Uterus (tissue), 4 donors: Measurements from ENCODE around the gene TMEM266. TPM values are rescaled to one million over a fixed set of nuclear protein-coding genes. Genes with fewer than 3 reads are reported as not detected.

Source experiments
- DNase-seq, 2 donors: peaks; one replicate each; pipeline ENCODE4 v3.0.0-alpha.2; 2019 to 2020
- H3K27ac ChIP-seq, 2 donors: fragments of 200-600 bp; sonication (generic); 1 replicate in 1 of 2; 2 replicates in 1 of 2; pipeline ENCODE4 v1.5.1; 2016 to 2018
- H3K27me3 ChIP-seq, 2 donors: fragments of 200-600 bp; sonication (generic); one replicate each; pipeline ENCODE4 v1.5.1; 2018 to 2019; ENCODE audit warnings: control low read depth in 1 of 2
- H3K36me3 ChIP-seq, 2 donors: fragments of 200-600 bp; sonication (generic); one replicate each; pipeline ENCODE4 v1.5.1; 2019; ENCODE audit warnings: control low read depth in 1 of 2
- H3K4me1 ChIP-seq, 2 donors: fragments of 200-600 bp; sonication (generic); one replicate each; pipeline ENCODE4 v1.5.1; 2018 to 2019; ENCODE audit warnings: control low read depth in 1 of 2
- H3K4me3 ChIP-seq, 2 donors: fragments of 200-600 bp; sonication (generic); 1 replicate in 1 of 2; 2 replicates in 1 of 2; pipeline ENCODE4 v1.5.1; 2018 to 2019; ENCODE audit warnings: mild to moderate bottlenecking in 1 of 2
- H3K9me3 ChIP-seq, 2 donors: fragments of 200-600 bp; sonication (generic); one replicate each; pipeline ENCODE4 v1.5.1; 2019; ENCODE audit warnings: control low read depth in 1 of 2
- POLR2A ChIP-seq, 2 donors: fragments of 450-650 bp; IDR thresholded peaks; one replicate each; pipeline ENCODE4 v1.6.1; 2016; ENCODE audit warnings: antibody characterized with exemption in 2 of 2, mild to moderate bottlenecking in 1 of 2, moderate library complexity in 1 of 2
- intact Hi-C: fragments of 100-400 bp; cut with DNase I; formaldehyde crosslinking; loops from one replicate; pipeline ENCODE4 v1.15.1; 2023; ENCODE audit warnings: low total_unique reads
- total RNA-seq, 4 donors: library from RNA; depleted of rRNA in 3 of 4; stranded (reverse); fragments of >200 nt in 3 of 4; gene quantifications; one replicate each; pipeline versions ENCODE4 v1.1.0 to v1.2.4, GENCODE V29; 2014 to 2023
- TF ChIP-seq, protein P1 (sequence below), 4 experiments: fragments of 200-600 bp in 2 of 4; fragments of 450-650 bp in 2 of 4; sonication (generic) in 2 of 4; IDR thresholded peaks; one replicate each; pipeline ENCODE4 v1.5.1; 2016 to 2019; ENCODE audit warnings: antibody characterized with exemption in 4 of 4, mild to moderate bottlenecking in 2 of 4, moderate library complexity in 1 of 4
- donor health status: DM: yes; HTN: yes; CAD: no.

The TMEM266 gene
- total RNA-seq, 4 donors from 2014 or later = 0.35 TPM; not detected in 3

DNA sequence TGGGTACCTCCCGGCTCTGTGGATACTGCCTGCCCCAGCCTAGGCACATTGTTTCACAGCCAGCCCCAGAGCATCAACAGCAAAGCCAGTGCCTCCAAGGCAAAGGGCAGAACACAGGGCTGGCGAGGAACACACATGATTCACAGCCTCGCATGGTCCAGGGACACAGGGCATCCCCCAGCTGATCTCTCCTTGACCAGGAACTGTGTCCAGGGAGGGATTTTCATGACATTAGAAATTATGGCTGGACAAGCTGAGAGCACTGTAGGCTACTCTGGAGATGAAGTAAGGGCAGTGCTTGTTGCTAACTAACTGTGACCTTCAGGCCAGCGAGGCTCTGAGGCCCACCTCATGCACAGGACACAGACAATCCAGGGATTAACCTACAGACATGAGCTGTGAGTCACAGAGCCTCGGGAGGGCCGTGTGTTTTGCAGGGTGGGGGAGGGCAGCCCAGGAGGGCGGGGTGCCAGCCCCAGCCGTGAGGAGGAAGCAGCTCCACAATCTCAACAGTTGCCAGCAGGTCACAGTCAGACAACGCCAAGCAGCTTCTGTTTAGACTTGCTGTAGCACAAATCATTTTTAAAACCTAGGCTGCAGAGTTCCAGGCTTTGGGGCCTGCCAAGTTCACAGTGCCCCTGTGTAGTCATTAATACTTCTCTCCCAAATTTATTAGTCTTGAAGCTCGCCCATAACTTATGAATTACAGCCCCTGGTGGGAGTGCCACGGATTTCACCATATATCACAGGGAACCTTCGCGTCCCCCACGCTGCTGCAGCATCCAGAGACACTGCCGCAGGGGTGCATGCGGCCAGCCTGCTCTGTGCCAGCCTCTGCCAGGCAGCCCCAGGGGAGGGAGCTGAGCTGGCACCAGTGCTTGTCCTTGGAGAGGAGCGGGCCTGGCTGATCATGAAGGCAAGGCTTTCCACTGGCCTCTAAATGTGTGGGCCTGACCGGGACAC, 136.8 kb downstream of the TMEM266 start:
- intact Hi-C loops = no loop called here
- H3K27ac ChIP-seq = peak overlapping the region in 1 of 2 donors; percentile 18
- H3K4me3 ChIP-seq = no peak overlapping the region
- no peaks in the 10 kb centered on the region for H3K27me3 ChIP-seq
- no peaks in the 10 kb centered on the region for H3K36me3 ChIP-seq
- H3K9me3 ChIP-seq = no peaks in the 10 kb centered on the region
- peaks cover 4 to 6% of the 10 kb centered on the region in 2 donors for H3K4me1 ChIP-seq
- TF ChIP-seq POLR2A (IDR thresholded peaks at IDR 0.05) = no peak
- TF ChIP-seq, protein P1, sequence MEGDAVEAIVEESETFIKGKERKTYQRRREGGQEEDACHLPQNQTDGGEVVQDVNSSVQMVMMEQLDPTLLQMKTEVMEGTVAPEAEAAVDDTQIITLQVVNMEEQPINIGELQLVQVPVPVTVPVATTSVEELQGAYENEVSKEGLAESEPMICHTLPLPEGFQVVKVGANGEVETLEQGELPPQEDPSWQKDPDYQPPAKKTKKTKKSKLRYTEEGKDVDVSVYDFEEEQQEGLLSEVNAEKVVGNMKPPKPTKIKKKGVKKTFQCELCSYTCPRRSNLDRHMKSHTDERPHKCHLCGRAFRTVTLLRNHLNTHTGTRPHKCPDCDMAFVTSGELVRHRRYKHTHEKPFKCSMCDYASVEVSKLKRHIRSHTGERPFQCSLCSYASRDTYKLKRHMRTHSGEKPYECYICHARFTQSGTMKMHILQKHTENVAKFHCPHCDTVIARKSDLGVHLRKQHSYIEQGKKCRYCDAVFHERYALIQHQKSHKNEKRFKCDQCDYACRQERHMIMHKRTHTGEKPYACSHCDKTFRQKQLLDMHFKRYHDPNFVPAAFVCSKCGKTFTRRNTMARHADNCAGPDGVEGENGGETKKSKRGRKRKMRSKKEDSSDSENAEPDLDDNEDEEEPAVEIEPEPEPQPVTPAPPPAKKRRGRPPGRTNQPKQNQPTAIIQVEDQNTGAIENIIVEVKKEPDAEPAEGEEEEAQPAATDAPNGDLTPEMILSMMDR (IDR thresholded peaks at IDR 0.05) = peak in 1 of 4 experiments; percentile 17
- DNase-seq = peak; percentile 87 to 93

DNA sequence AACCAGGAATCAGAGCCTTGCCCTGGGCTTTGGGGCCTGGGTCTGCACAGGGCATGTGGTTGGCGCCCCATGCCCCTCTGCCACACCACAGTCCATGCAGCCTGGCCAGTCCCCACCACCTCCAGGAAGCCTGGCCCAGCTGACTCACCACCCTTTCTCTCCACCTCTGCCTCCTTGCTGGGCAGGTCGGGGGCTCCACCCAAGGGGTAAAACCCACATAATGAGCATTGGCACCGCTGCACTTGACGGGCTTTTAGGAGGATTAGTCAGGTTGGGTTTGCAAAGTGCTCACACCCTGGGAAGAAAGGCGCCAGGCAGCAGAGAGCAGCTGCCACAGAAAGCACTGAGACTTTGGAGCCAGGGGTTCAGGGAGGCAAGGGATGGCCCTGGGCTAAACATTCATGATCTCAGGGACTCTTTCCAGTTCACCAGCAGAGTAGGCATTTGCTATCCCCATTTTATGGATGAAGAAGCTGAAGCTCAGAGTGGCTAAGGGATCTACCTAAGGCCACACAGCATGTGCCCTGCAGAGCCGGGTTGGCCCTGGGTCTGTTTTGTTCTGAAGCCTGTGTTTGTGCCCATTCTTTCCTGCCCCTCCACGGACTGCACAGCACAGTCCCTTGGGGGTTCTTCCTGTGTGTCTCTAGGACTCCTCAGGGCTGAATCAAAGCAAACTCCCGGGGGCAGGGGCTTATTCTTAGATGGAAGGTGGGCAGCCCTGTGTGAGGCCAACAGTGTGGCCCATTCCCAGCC, 138.1 kb downstream of the TMEM266 start:
- TF ChIP-seq POLR2A (IDR thresholded peaks at IDR 0.05) = no peak
- TF ChIP-seq, protein P1 (IDR thresholded peaks at IDR 0.05) = no peak
- intact Hi-C loops = no loop called here
- no peak overlapping the region for H3K4me3 ChIP-seq
- no peaks in the 10 kb centered on the region for H3K36me3 ChIP-seq
- H3K27me3 ChIP-seq = no peaks in the 10 kb centered on the region
- DNase-seq = no peak
- no peaks in the 10 kb centered on the region for H3K9me3 ChIP-seq
- H3K4me1 ChIP-seq = peaks cover 4 to 6% of the 10 kb centered on the region in 2 donors
- no peak overlapping the region for H3K27ac ChIP-seq

- no peak for DNase-seq
- H3K9me3 ChIP-seq = no peaks in the 10 kb centered on the region
- intact Hi-C loops = no loop called here
- H3K27ac ChIP-seq = no peak overlapping the region
- TF ChIP-seq POLR2A (IDR thresholded peaks at IDR 0.05) = no peak
- TF ChIP-seq, protein P1 (IDR thresholded peaks at IDR 0.05) = no peak
- H3K4me1 ChIP-seq = peaks cover 4 to 6% of the 10 kb centered on the region in 2 donors
- no peaks in the 10 kb centered on the region for H3K27me3 ChIP-seq
- no peaks in the 10 kb centered on the region for H3K36me3 ChIP-seq
- no peak overlapping the region for H3K4me3 ChIP-seq
Observed at GRCh38 chr15:76198456-76199105, 138.8 kb downstream of the TMEM266 start.

DNA sequence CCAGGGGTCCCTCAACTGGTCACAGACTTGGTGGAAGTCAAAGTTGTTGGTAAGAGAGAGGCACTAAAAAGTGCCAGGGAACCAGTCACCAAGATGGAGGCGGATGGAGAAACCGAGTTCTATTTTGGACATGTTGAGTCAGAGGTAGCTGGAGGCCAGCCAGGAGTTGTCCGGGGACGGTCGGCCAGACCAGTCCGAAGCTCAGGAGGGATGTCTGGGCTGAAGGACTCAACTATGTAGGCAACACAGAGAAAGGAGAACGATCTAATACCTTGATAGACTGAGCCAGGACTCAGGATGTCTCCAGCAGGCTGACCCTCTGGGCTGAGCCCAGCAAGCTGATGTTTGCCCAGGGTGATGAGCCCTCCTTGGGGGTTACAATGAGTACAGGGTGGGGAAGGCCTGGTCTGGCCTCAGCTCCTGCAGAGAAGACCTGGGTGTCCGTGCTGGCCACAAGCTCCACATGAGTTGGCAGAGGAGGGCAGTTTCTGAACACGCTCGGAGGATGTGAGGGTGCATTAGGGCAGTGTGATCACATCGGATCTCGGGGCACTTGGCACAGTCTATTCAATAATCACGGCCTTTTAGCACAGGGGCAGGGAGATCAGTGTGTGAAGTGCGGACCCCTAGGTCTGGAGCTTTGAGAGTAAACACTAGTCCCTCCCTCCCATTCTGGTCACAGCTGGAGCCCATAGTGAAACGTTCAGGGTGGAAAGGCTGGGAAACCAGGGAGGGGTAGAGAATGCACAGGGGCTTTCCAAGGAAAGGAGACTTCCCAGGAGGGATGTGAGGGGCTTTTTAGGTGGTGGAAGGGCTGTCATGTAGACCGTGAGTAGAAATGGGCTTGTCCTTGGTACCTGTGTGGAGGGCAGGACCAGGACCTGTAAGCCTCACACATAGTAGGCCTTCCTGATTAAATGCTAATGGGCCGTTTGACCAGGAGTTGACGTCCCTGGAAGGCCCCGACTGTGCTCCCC, 139.6 kb downstream of the TMEM266 start:
- Histone ChIP-seq H3K9me3 (no peaks in the 10 kb centered on the region), H3K36me3 (no peaks in the 10 kb centered on the region), H3K27me3 (no peaks in the 10 kb centered on the region), H3K27ac (no peak overlapping the region), H3K4me3 (no peak overlapping the region), H3K4me1 (peaks cover 4 to 6% of the 10 kb centered on the region in 2 donors)
- intact Hi-C loops = no loop called here
- peak; percentile 79 to 80 for DNase-seq
- no peak for TF ChIP-seq POLR2A (IDR thresholded peaks at IDR 0.05)
- TF ChIP-seq, protein P1 (IDR thresholded peaks at IDR 0.05) = no peak
